Measurements from ENCODE around the gene PARVG. TPM values are rescaled to one million over a fixed set of nuclear protein-coding genes. Genes with fewer than 3 reads are reported as not detected.

PARVG gene
- total RNA-seq, 4 donors from 2014 or later = 5.0 to 25.3 (median 8.4) TPM

GRCh38 chr22:44221710-44222475 is 41.2 kb downstream of the PARVG start:
- no peak for DNase-seq
- Histone ChIP-seq H3K9me3 (no peaks in the 10 kb centered on the region), H3K27me3 (no peaks in the 10 kb centered on the region), H3K36me3 (no peaks in the 10 kb centered on the region), H3K27ac (no peak overlapping the region), H3K4me3 (no peak overlapping the region), H3K4me1 (no peaks in the 10 kb centered on the region)
- TF ChIP-seq CTCF (IDR thresholded peaks at IDR 0.05) (no peak), POLR2A (IDR thresholded peaks at IDR 0.05) (no peak)
- intact Hi-C loops (cut with DNase I; ENCODE audit: low total_unique reads) = no loop called here

GRCh38 chr22:44224166-44224565 is 43.4 kb downstream of the PARVG start:
- DNase-seq = no peak
- H3K4me1 ChIP-seq = no peaks in the 10 kb centered on the region
- H3K27me3 ChIP-seq = no peaks in the 10 kb centered on the region
- intact Hi-C loops (cut with DNase I; ENCODE audit: low total_unique reads) = no loop called here
- H3K9me3 ChIP-seq = peaks cover 0 to 10% of the 10 kb centered on the region in 2 donors
- H3K36me3 ChIP-seq = no peaks in the 10 kb centered on the region
- no peak overlapping the region for H3K27ac ChIP-seq
- H3K4me3 ChIP-seq = no peak overlapping the region
- TF ChIP-seq CTCF (IDR thresholded peaks at IDR 0.05) (no peak), POLR2A (IDR thresholded peaks at IDR 0.05) (no peak)

GRCh38 chr22:44225091-44225689 is 44.5 kb downstream of the PARVG start:
- intact Hi-C loops (cut with DNase I; ENCODE audit: low total_unique reads) = no loop called here
- Histone ChIP-seq H3K36me3 (no peaks in the 10 kb centered on the region), H3K27ac (no peak overlapping the region), H3K4me3 (no peak overlapping the region), H3K4me1 (no peaks in the 10 kb centered on the region), H3K27me3 (no peaks in the 10 kb centered on the region), H3K9me3 (peaks cover 0 to 10% of the 10 kb centered on the region in 2 donors)
- no peak for DNase-seq
- no peak for TF ChIP-seq POLR2A (IDR thresholded peaks at IDR 0.05)

- intact Hi-C loops (cut with DNase I; ENCODE audit: low total_unique reads) = no loop called here
- no peak for DNase-seq
- Histone ChIP-seq H3K36me3 (no peaks in the 10 kb centered on the region), H3K27me3 (no peaks in the 10 kb centered on the region), H3K9me3 (peaks cover 0 to 10% of the 10 kb centered on the region in 2 donors), H3K27ac (no peak overlapping the region), H3K4me1 (no peaks in the 10 kb centered on the region), H3K4me3 (no peak overlapping the region)
- no peak for TF ChIP-seq POLR2A (IDR thresholded peaks at IDR 0.05)
Measured at GRCh38 chr22:44225812-44226211, 45.1 kb downstream of the PARVG start.

- intact Hi-C loops (cut with DNase I; ENCODE audit: low total_unique reads) = no loop called here
- no peak overlapping the region for H3K27ac ChIP-seq
- DNase-seq = no peak
- no peaks in the 10 kb centered on the region for H3K36me3 ChIP-seq
- peaks cover 0 to 10% of the 10 kb centered on the region in 2 donors for H3K9me3 ChIP-seq
- no peaks in the 10 kb centered on the region for H3K4me1 ChIP-seq
- H3K4me3 ChIP-seq = no peak overlapping the region
- TF ChIP-seq POLR2A (IDR thresholded peaks at IDR 0.05) (no peak), CTCF (IDR thresholded peaks at IDR 0.05) (no peak)
- H3K27me3 ChIP-seq = no peaks in the 10 kb centered on the region
Measured at GRCh38 chr22:44229331-44229730, 48.6 kb downstream of the PARVG start.

- Histone ChIP-seq H3K9me3 (peaks cover 0 to 10% of the 10 kb centered on the region in 2 donors), H3K36me3 (no peaks in the 10 kb centered on the region), H3K27me3 (no peaks in the 10 kb centered on the region), H3K27ac (no peak overlapping the region), H3K4me1 (no peaks in the 10 kb centered on the region), H3K4me3 (no peak overlapping the region)
- no peak for DNase-seq
- intact Hi-C loops (cut with DNase I; ENCODE audit: low total_unique reads) = no loop called here
- no peak for TF ChIP-seq POLR2A (IDR thresholded peaks at IDR 0.05)
- TF ChIP-seq CTCF (IDR thresholded peaks at IDR 0.05) = no peak
Measured at GRCh38 chr22:44229809-44230208, 49.1 kb downstream of the PARVG start.

Data from uterus (tissue), 4 donors.